IPS-NIHi11 (cell line): ENCODE measurements around the gene GPBAR1.
"Not testable (repeated sequence)": the region's sequence is repeated elsewhere in the genome, so short reads cannot be mapped to it uniquely, and the experiment has no call there.

ENCODE experiments used
- DNase-seq: peaks from one replicate; pipeline ENCODE4 v3.0.0; 2012; ENCODE audit warnings: mixed read lengths, low spot score

GPBAR1 gene

DNA sequence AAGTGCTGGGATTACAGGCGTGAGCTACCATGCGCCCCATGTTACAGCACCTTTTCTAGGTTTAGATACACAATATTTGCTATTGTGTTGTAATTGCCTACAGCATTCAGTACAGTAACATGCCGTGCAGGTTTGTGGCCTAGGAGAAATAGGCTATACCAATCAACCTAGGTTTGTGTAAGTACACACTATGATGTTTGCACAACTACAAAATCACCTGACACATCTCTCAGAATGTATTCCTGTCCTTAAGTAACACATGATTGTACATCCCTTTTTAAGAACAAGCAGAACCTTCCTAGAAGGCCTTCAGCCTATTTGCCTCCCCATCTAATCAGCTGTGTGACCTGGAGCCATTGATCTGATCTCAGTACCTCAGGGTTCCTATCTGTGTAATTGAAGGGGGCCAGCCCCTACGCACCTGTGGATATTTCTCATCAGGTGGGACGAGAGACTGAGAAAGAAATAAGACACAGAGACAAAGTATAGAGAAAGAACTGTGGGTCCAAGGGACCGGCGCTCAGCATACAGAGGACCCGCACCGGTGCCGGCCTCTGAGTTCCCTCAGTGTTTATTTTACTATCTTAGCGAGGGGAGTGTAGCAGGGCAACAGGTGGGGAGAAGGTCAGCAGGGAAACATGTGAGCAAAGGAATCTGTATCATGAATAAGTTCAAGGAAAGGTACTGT, 50.2 kb downstream of the GPBAR1 start:
- no peak for DNase-seq

DNA sequence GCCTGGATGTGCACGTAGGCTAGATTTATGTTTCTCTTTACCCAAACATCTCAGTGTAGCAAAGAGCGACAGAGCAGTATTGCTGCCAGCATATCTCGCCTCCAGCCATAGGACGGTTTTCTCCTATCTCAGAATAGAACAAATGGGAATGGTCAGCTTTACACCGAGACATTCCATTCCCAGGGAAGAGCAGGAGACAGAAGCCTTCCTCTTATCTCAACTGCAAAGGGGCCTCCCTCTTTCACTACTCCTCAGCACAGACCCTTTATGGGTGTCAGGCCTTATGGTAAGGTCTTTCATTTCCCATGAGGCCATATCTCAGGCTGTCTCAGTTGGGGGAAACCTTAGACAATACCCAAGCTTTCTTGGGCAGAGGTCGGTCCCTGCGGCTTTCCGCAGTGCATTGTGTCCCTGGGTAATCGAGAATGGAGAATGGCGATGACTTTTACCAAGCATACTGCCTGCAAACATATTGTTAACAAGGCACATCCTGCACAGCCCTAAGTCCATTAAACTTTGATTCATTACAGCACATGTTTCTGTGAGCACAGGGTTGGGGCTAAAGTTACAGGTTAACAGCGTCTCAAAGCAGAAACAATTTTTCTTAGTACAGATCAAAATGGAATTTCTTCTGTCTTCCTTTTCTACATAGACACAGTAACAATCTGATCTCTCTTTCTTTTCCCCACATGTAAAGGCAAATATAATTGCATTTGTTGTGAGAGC, 50.9 kb downstream of the GPBAR1 start:
- not testable (repeated sequence) for DNase-seq

- DNase-seq = no peak
These were observed 51.5 kb downstream of the GPBAR1 start for GRCh38 chr2:218312267-218312756.

GRCh38 chr2:218313356-218313755, 52.5 kb downstream of the GPBAR1 start:
- no peak for DNase-seq
